ENCODE measurements around the gene NXF3.
"Not testable (repeated sequence)": the region's sequence is repeated elsewhere in the genome, so short reads cannot be mapped to it uniquely, and the experiment has no call there.

GRCh38 chrX:103107227-103107737, 14.3 kb upstream of the NXF3 start:
- not testable (repeated sequence) for TF ChIP-seq CTCF, POLR2A (IDR thresholded peaks at IDR 0.05)

Data from adrenal gland (tissue), 5 donors.